ENCODE results near the gene NCS1. TPM values are rescaled to one million over a fixed set of nuclear protein-coding genes. Genes with fewer than 3 reads are reported as not detected.

Gene NCS1
- total and polyA plus RNA-seq, 2 of the 8 experiments (the other 6 are each of a cell fraction or from before 2014, with no cell fraction given): 34.7 to 47.6 TPM

GRCh38 chr9:130171226-130172148 is 717 bp upstream of the NCS1 start (continued):
- no peak for TF ChIP-seq RAD21 (IDR thresholded peaks at IDR 0.05 in 1 of 2, conservative IDR thresholded peaks at IDR 0.05 in 1 of 2; ENCODE audit: low read depth in 2 of 2, low read length in 2 of 2)
- TF ChIP-seq MAX (IDR thresholded peaks at IDR 0.05): peak; percentile 15; the same call in 1 of the 2 replicates

All from H1 (cell line).